LNCAP (cell line): ENCODE results near the gene TMEM178B.

Experiments
- TF ChIP-seq, protein P1 (sequence below): fragments of 450-650 bp; IDR thresholded peaks from 2 replicates; pipeline ENCODE4 v1.5.1; 2017; ENCODE audit warnings: mild to moderate bottlenecking

Gene TMEM178B

GRCh38 chr7:141356161-141356560 is 282.3 kb downstream of the TMEM178B start:
- TF ChIP-seq, protein P1, sequence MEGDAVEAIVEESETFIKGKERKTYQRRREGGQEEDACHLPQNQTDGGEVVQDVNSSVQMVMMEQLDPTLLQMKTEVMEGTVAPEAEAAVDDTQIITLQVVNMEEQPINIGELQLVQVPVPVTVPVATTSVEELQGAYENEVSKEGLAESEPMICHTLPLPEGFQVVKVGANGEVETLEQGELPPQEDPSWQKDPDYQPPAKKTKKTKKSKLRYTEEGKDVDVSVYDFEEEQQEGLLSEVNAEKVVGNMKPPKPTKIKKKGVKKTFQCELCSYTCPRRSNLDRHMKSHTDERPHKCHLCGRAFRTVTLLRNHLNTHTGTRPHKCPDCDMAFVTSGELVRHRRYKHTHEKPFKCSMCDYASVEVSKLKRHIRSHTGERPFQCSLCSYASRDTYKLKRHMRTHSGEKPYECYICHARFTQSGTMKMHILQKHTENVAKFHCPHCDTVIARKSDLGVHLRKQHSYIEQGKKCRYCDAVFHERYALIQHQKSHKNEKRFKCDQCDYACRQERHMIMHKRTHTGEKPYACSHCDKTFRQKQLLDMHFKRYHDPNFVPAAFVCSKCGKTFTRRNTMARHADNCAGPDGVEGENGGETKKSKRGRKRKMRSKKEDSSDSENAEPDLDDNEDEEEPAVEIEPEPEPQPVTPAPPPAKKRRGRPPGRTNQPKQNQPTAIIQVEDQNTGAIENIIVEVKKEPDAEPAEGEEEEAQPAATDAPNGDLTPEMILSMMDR = no peak

GRCh38 chr7:141358386-141358785 is 284.5 kb downstream of the TMEM178B start:
- TF ChIP-seq, protein P1 = no peak

GRCh38 chr7:141359262-141359661 is 285.4 kb downstream of the TMEM178B start:
- TF ChIP-seq, protein P1 = no peak

GRCh38 chr7:141359740-141360415 is 286.0 kb downstream of the TMEM178B start:
- TF ChIP-seq, protein P1 = no peak

- TF ChIP-seq, protein P1 = no peak
These were observed 286.5 kb downstream of the TMEM178B start for GRCh38 chr7:141360416-141360760.

DNA sequence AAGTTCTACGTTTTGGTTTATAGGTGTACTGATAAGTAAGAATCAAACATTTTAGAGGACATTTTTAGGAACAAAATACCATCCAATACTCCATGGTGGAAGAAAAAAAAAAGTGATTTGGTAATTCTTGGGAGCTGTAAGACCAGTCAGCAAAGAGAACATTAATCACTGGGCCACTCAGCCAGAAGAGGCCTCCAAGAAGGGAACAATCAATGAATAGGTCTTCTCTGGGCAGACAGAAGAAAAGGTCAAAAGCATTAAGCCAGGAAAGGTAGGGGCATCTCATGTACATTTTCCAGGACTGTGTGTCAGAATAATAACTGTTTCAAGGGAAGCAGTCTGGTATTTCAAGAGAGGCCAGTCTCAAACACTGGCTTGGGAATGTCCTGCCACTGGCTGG is 286.9 kb downstream of the TMEM178B start:
- TF ChIP-seq, protein P1 = no peak

- TF ChIP-seq, protein P1 = no peak
These were observed 287.6 kb downstream of the TMEM178B start for GRCh38 chr7:141361479-141361878.

- TF ChIP-seq, protein P1 = no peak
These were observed 288.1 kb downstream of the TMEM178B start for GRCh38 chr7:141361960-141362359.
